MM.1S (cell line): ENCODE measurements around the gene OTOP2.

Source experiments
- EZH2 ChIP-seq: fragments of 300-600 bp; sonication (generic); optimal IDR thresholded peaks from 2 replicates; pipeline ENCODE3; 2017; ENCODE audit warnings: low read depth, mild to moderate bottlenecking, antibody characterized with exemption, low read length, mixed read lengths
- TF ChIP-seq, protein P1 (sequence below): fragments of 300-600 bp; sonication (generic); IDR thresholded peaks from 2 replicates; pipeline ENCODE4 v1.5.1; 2016; ENCODE audit warnings: antibody characterized with exemption, low read length, mixed read lengths

DNA sequence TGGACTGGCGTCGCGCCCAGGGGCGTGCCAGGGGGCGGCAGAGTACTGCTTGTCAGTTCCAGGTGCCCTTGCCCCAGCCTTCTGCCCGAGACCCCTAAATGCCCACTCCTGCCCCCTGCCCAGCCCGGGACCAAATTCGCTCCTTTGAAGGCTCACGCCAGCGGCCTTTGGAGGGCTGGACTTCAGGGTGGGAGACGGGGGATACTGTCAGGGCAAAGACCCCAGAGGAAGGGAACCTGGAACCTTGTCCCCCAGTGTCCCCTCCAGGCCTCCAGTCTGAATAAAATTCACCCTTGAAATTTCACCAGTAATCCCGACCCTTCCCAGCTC lies 12.4 kb downstream of the OTOP2 start:
- TF ChIP-seq, protein P1, sequence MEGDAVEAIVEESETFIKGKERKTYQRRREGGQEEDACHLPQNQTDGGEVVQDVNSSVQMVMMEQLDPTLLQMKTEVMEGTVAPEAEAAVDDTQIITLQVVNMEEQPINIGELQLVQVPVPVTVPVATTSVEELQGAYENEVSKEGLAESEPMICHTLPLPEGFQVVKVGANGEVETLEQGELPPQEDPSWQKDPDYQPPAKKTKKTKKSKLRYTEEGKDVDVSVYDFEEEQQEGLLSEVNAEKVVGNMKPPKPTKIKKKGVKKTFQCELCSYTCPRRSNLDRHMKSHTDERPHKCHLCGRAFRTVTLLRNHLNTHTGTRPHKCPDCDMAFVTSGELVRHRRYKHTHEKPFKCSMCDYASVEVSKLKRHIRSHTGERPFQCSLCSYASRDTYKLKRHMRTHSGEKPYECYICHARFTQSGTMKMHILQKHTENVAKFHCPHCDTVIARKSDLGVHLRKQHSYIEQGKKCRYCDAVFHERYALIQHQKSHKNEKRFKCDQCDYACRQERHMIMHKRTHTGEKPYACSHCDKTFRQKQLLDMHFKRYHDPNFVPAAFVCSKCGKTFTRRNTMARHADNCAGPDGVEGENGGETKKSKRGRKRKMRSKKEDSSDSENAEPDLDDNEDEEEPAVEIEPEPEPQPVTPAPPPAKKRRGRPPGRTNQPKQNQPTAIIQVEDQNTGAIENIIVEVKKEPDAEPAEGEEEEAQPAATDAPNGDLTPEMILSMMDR, result no peak
- no peak for TF ChIP-seq EZH2
